ENCODE measurements around the gene PIGR. TPM values are rescaled to one million over a fixed set of nuclear protein-coding genes. Genes with fewer than 3 reads are reported as not detected.
A peak's percentile ranks its signal among the peaks of the same experiment; 100 is the strongest.

Gene PIGR
- total RNA-seq, 1 donor from 2014 or later = 30.1 TPM

DNA sequence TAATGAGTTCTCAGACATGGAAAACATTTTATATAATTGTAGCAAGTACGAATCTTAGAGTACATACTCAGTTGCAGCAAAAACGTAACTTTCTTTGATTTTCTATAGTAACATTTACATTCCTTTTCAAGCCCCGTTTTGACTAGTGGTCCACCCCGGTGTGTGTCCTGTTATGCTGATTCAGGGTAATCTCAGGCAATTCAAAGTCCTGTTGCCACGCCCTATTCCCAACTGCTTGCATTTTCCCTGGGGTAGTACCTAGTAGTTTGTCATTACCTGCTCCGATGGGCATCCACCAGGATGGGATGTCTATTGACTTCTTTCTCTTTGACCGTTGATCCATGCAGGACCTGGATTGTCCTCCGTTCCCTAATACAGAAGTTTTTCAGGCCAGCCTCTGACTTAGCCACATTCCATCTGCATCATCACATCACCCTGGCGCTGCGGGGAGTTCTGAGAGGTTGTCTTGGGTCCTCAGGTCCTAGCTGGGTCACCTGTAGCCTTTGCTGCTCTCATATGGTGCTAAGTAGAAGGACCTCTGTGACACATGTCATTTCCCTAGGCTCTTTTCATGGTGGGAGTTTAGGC, 39.0 kb upstream of the PIGR start:
- Mint-ChIP-seq H3K27me3 (peaks cover 49% of the 10 kb centered on the region), H3K36me3 (no peaks in the 10 kb centered on the region), H3K9me3 (no peaks in the 10 kb centered on the region), H3K4me1 (ENCODE audit: unreplicated experiment) (no peaks in the 10 kb centered on the region), H3K27ac (no peak overlapping the region), H3K4me3 (no peak overlapping the region)
- TF ChIP-seq, protein P1, sequence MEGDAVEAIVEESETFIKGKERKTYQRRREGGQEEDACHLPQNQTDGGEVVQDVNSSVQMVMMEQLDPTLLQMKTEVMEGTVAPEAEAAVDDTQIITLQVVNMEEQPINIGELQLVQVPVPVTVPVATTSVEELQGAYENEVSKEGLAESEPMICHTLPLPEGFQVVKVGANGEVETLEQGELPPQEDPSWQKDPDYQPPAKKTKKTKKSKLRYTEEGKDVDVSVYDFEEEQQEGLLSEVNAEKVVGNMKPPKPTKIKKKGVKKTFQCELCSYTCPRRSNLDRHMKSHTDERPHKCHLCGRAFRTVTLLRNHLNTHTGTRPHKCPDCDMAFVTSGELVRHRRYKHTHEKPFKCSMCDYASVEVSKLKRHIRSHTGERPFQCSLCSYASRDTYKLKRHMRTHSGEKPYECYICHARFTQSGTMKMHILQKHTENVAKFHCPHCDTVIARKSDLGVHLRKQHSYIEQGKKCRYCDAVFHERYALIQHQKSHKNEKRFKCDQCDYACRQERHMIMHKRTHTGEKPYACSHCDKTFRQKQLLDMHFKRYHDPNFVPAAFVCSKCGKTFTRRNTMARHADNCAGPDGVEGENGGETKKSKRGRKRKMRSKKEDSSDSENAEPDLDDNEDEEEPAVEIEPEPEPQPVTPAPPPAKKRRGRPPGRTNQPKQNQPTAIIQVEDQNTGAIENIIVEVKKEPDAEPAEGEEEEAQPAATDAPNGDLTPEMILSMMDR (conservative IDR thresholded peaks at IDR 0.05) = no peak
- no peak for DNase-seq (ENCODE audit: extremely low spot score, unreplicated experiment)

DNA sequence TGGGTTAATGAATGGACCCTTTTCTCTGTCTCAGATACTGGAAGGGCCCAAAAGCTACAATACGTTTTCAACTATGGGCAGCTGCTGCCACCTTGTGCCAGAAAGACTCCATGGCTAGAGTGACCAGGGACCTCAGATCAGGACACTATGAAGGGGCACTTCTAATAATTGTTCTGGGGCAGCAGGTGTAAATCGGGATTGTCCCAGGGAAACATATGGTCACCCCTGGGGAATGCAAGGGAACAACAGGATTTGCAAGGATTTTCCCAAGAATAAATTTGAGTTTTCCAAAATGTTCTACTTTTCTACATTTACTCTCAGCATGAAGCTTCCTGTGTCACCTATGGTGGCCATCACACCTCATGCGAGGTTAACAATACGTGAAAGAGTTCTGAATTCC, 36.0 kb upstream of the PIGR start:
- no peaks in the 10 kb centered on the region for H3K36me3 Mint-ChIP-seq
- no peak overlapping the region for H3K4me3 Mint-ChIP-seq
- DNase-seq (ENCODE audit: extremely low spot score, unreplicated experiment) = no peak
- TF ChIP-seq, protein P1 (conservative IDR thresholded peaks at IDR 0.05) = peak; percentile 82
- no peaks in the 10 kb centered on the region for H3K9me3 Mint-ChIP-seq
- H3K27me3 Mint-ChIP-seq = peaks cover 40% of the 10 kb centered on the region
- H3K4me1 Mint-ChIP-seq (ENCODE audit: unreplicated experiment) = no peaks in the 10 kb centered on the region
- H3K27ac Mint-ChIP-seq = no peak overlapping the region

DNA sequence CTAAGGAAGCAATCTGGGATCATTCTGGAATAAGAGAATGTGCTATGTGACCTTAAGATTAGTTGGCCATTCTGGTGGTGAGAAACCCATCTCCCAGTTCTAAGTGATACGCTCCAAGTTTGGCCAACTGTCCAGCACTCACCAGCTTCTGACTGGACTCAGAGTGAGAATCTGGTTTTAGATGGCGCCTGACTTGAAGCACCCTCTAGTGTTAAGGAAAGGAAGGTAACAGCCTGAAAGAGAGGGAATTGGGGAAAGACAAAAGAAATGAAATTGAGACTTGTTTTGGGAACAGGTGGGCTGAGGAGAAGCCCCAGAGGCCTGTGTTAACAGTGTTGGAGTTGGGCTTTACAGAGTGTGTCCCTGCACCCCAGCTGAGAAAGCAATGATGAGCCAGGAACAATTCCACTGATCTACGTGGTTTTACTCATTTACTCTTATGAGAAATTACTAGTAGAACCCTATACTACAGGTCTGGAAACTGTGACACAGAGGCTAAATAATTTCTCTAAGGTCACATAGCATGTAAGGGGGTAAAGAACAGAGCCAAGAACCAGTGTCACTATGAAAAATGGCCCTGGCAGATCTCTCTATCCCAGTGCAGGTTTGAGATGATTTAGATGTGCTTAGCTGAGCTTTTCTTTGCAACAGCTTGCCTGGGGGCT, 33.2 kb upstream of the PIGR start:
- TF ChIP-seq, protein P1 (conservative IDR thresholded peaks at IDR 0.05) = peak; percentile 65
- Mint-ChIP-seq H3K4me3 (no peak overlapping the region), H3K36me3 (no peaks in the 10 kb centered on the region), H3K27me3 (peaks cover 24% of the 10 kb centered on the region), H3K4me1 (ENCODE audit: unreplicated experiment) (no peaks in the 10 kb centered on the region), H3K27ac (no peak overlapping the region), H3K9me3 (no peaks in the 10 kb centered on the region)
- no peak for DNase-seq (ENCODE audit: extremely low spot score, unreplicated experiment)

DNA sequence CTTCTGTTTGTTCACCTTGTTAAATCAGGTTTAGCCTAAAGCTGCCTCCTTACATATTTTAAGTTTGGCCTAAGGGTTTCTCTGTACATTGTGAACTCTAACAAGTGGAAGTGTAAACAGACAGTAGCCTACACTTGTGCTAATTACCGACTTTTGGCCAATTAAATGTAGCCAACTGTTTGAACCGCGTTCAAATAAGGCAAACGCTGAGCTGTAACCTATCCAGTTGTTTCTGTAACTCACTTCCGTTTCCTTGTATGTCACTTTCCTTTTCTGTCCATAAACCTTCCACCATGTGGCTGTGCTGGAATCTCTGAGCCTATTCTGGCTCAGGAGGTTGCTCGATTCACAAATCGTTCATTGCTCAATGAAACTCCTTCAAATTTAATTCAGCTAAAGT, 32.0 kb upstream of the PIGR start:
- Mint-ChIP-seq H3K27me3 (peaks cover 21% of the 10 kb centered on the region), H3K36me3 (no peaks in the 10 kb centered on the region), H3K4me3 (no peak overlapping the region), H3K27ac (no peak overlapping the region), H3K4me1 (ENCODE audit: unreplicated experiment) (no peaks in the 10 kb centered on the region), H3K9me3 (no peaks in the 10 kb centered on the region)
- TF ChIP-seq, protein P1 (conservative IDR thresholded peaks at IDR 0.05) = no peak
- DNase-seq (ENCODE audit: extremely low spot score, unreplicated experiment) = no peak

DNA sequence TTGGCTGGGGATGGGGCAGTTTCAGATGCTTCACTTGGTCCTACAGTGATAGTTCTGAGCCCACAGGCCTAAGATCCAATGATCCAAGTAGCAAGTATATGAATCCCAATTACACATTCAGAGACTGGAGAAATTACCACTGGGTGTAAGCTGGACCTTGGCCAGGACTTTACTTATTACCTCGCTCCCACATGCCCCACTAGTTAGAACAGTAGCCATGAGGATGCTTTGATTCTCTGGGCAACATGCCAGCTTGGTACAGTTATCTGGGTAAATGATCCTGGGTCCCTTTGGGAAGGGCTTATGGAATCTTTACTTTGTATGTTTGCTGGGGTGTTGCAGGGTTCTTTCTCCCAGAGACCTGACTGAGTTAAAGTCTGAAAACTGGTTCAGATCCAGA, 29.0 kb upstream of the PIGR start:
- Mint-ChIP-seq H3K9me3 (no peaks in the 10 kb centered on the region), H3K36me3 (no peaks in the 10 kb centered on the region), H3K27me3 (peaks cover 29% of the 10 kb centered on the region), H3K4me3 (no peak overlapping the region), H3K4me1 (ENCODE audit: unreplicated experiment) (no peaks in the 10 kb centered on the region), H3K27ac (no peak overlapping the region)
- DNase-seq (ENCODE audit: extremely low spot score, unreplicated experiment) = no peak
- TF ChIP-seq, protein P1 (conservative IDR thresholded peaks at IDR 0.05) = no peak
